Stimulated activated CD8-positive, alpha-beta memory T cell treated with anti-CD3 and anti-CD28 coated beads, Interleukin-7, amount 100 ng/mL, for 1 hour (primary cell): ENCODE data around the gene CPEB4.

Experiments used
- DNase-seq, 2 donors: peaks; one replicate each; pipeline ENCODE4 v3.0.0-alpha.2; 2020; ENCODE audit warnings: low read depth in 2 of 2

CPEB4 gene

GRCh38 chr5:173973616-173973969 is 85.4 kb downstream of the CPEB4 start:
- DNase-seq = no peak

- no peak for DNase-seq
Observed at GRCh38 chr5:173974688-173975239, 86.6 kb downstream of the CPEB4 start.

GRCh38 chr5:173981185-173981761 is 93.1 kb downstream of the CPEB4 start:
- DNase-seq = no peak

GRCh38 chr5:173984218-173984617 is 96.1 kb downstream of the CPEB4 start:
- DNase-seq = no peak

GRCh38 chr5:173988554-173989431 is 100.6 kb downstream of the CPEB4 start, which contains the start of gene C5orf47:
TSS of gene C5orf47 (plus strand) at chr5:173989170. CDS start at chr5:173989264, 94 bp downstream.
- DNase-seq = no peak

- no peak for DNase-seq
Observed at GRCh38 chr5:173989432-173990082, 101.4 kb downstream of the CPEB4 start.

- DNase-seq = no peak
Observed at GRCh38 chr5:173997331-173997730, 109.2 kb downstream of the CPEB4 start.

GRCh38 chr5:173998531-173998930 is 110.4 kb downstream of the CPEB4 start:
- DNase-seq = no peak

- DNase-seq = no peak
Observed at GRCh38 chr5:174000076-174000475, 111.9 kb downstream of the CPEB4 start.

GRCh38 chr5:174003795-174004194 is 115.6 kb downstream of the CPEB4 start:
- no peak for DNase-seq

- DNase-seq = no peak
Observed at GRCh38 chr5:174008922-174009321, 120.8 kb downstream of the CPEB4 start.

GRCh38 chr5:174010365-174010764 is 122.2 kb downstream of the CPEB4 start:
- no peak for DNase-seq

- no peak for DNase-seq
Observed at GRCh38 chr5:174011441-174011840, 123.3 kb downstream of the CPEB4 start.
